HEK293 (cell line): Measurements from ENCODE around the gene CD300LF.

Experiments
- KLF16 ChIP-seq: fragments of 450-650 bp; formaldehyde crosslinking; IDR thresholded peaks from 2 replicates; pipeline ENCODE4 v1.5.1; 2017; ENCODE audit warnings: missing biosample characterization, missing genetic modification characterization
- MYNN ChIP-seq: fragments of 450-650 bp; formaldehyde crosslinking; IDR thresholded peaks from 2 replicates; pipeline ENCODE4 v1.5.1; 2016; ENCODE audit warnings: missing biosample characterization, missing genetic modification characterization, borderline replicate concordance
- TCF7L2 ChIP-seq: IDR thresholded peaks from 2 replicates; pipeline ENCODE4 v1.6.1; 2011; ENCODE audit warnings: low read depth, mild to moderate bottlenecking, inconsistent platforms, low read length, moderate library complexity, borderline replicate concordance
- YY2 ChIP-seq: fragments of 450-650 bp; formaldehyde crosslinking; IDR thresholded peaks from 2 replicates; pipeline ENCODE4 v1.5.1; 2016; ENCODE audit warnings: missing biosample characterization, missing genetic modification characterization
- ZNF138 ChIP-seq: fragments of 450-650 bp; formaldehyde crosslinking; IDR thresholded peaks from 2 replicates; pipeline ENCODE4 v1.5.1; 2016; ENCODE audit warnings: missing biosample characterization, missing genetic modification characterization, borderline replicate concordance
- ZNF404 ChIP-seq: fragments of 450-650 bp; formaldehyde crosslinking; IDR thresholded peaks from 2 replicates; pipeline ENCODE4 v1.5.1; 2017; ENCODE audit warnings: missing biosample characterization, missing genetic modification characterization
- ZNF707 ChIP-seq: fragments of 450-650 bp; formaldehyde crosslinking; IDR thresholded peaks from 2 replicates; pipeline ENCODE4 v1.5.1; 2016; ENCODE audit warnings: missing biosample characterization, missing genetic modification characterization
- TF ChIP-seq, protein P1 (sequence below): fragments of 450-650 bp; formaldehyde crosslinking; IDR thresholded peaks from 2 replicates; pipeline ENCODE4 v1.5.1; 2016; ENCODE audit warnings: missing biosample characterization, missing genetic modification characterization
- TF ChIP-seq, protein P2 (sequence below): fragments of 450-650 bp; formaldehyde crosslinking; IDR thresholded peaks from 2 replicates; pipeline ENCODE4 v1.5.1; 2016; ENCODE audit warnings: missing biosample characterization, missing genetic modification characterization
- TF ChIP-seq, protein P3 (sequence below): fragments of 450-650 bp; formaldehyde crosslinking; IDR thresholded peaks from 2 replicates; pipeline ENCODE4 v1.5.1; 2016; ENCODE audit warnings: missing biosample characterization, missing genetic modification characterization
- TF ChIP-seq, protein P4 (sequence below): fragments of 450-650 bp; formaldehyde crosslinking; IDR thresholded peaks from 2 replicates; pipeline ENCODE4 v1.5.1; 2016; ENCODE audit warnings: missing biosample characterization, missing genetic modification characterization
- TF ChIP-seq, protein P5 (sequence below): fragments of 450-650 bp; formaldehyde crosslinking; IDR thresholded peaks from 2 replicates; pipeline ENCODE4 v1.5.1; 2016; ENCODE audit warnings: missing biosample characterization, missing genetic modification characterization

DNA sequence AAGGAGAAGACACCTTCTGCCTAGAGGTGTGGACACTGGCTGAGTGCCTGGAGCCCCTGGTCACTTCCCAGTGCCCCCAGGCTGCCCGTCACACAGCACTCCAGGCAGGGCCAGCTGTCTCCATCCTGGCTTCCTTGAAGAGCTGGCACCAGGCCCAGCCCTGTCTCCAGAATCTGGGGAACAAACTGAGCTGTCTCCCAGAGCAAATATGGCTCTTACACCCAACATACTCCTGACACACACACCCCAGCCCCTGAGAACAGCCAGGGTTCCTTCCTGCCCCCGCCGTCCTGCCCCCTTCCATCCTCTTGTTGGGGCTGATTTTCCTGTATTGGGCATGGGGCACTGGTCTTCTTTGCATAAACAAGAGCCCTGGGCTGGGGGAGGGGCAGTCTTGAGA, 44.8 kb upstream of the CD300LF start:
- TF ChIP-seq ZNF404 (tag by site-specific recombination) (no peak), MYNN (tag by site-specific recombination) (no peak), YY2 (no peak), ZNF707 (tag by site-specific recombination) (no peak), ZNF138 (tag by site-specific recombination) (no peak), TCF7L2 (no peak), KLF16 (tag by site-specific recombination) (no peak)
- TF ChIP-seq, protein P1, sequence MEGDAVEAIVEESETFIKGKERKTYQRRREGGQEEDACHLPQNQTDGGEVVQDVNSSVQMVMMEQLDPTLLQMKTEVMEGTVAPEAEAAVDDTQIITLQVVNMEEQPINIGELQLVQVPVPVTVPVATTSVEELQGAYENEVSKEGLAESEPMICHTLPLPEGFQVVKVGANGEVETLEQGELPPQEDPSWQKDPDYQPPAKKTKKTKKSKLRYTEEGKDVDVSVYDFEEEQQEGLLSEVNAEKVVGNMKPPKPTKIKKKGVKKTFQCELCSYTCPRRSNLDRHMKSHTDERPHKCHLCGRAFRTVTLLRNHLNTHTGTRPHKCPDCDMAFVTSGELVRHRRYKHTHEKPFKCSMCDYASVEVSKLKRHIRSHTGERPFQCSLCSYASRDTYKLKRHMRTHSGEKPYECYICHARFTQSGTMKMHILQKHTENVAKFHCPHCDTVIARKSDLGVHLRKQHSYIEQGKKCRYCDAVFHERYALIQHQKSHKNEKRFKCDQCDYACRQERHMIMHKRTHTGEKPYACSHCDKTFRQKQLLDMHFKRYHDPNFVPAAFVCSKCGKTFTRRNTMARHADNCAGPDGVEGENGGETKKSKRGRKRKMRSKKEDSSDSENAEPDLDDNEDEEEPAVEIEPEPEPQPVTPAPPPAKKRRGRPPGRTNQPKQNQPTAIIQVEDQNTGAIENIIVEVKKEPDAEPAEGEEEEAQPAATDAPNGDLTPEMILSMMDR (tag by site-specific recombination), result no peak
- TF ChIP-seq, protein P2, sequence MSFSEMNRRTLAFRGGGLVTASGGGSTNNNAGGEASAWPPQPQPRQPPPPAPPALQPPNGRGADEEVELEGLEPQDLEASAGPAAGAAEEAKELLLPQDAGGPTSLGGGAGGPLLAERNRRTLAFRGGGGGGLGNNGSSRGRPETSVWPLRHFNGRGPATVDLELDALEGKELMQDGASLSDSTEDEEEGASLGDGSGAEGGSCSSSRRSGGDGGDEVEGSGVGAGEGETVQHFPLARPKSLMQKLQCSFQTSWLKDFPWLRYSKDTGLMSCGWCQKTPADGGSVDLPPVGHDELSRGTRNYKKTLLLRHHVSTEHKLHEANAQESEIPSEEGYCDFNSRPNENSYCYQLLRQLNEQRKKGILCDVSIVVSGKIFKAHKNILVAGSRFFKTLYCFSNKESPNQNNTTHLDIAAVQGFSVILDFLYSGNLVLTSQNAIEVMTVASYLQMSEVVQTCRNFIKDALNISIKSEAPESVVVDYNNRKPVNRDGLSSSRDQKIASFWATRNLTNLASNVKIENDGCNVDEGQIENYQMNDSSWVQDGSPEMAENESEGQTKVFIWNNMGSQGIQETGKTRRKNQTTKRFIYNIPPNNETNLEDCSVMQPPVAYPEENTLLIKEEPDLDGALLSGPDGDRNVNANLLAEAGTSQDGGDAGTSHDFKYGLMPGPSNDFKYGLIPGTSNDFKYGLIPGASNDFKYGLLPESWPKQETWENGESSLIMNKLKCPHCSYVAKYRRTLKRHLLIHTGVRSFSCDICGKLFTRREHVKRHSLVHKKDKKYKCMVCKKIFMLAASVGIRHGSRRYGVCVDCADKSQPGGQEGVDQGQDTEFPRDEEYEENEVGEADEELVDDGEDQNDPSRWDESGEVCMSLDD, result no peak
- TF ChIP-seq, protein P3, sequence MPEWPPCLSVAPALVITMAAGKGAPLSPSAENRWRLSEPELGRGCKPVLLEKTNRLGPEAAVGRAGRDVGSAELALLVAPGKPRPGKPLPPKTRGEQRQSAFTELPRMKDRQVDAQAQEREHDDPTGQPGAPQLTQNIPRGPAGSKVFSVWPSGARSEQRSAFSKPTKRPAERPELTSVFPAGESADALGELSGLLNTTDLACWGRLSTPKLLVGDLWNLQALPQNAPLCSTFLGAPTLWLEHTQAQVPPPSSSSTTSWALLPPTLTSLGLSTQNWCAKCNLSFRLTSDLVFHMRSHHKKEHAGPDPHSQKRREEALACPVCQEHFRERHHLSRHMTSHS (tag by site-specific recombination), result no peak
- TF ChIP-seq, protein P4, sequence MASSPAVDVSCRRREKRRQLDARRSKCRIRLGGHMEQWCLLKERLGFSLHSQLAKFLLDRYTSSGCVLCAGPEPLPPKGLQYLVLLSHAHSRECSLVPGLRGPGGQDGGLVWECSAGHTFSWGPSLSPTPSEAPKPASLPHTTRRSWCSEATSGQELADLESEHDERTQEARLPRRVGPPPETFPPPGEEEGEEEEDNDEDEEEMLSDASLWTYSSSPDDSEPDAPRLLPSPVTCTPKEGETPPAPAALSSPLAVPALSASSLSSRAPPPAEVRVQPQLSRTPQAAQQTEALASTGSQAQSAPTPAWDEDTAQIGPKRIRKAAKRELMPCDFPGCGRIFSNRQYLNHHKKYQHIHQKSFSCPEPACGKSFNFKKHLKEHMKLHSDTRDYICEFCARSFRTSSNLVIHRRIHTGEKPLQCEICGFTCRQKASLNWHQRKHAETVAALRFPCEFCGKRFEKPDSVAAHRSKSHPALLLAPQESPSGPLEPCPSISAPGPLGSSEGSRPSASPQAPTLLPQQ (tag by site-specific recombination), result no peak
- TF ChIP-seq, protein P5, sequence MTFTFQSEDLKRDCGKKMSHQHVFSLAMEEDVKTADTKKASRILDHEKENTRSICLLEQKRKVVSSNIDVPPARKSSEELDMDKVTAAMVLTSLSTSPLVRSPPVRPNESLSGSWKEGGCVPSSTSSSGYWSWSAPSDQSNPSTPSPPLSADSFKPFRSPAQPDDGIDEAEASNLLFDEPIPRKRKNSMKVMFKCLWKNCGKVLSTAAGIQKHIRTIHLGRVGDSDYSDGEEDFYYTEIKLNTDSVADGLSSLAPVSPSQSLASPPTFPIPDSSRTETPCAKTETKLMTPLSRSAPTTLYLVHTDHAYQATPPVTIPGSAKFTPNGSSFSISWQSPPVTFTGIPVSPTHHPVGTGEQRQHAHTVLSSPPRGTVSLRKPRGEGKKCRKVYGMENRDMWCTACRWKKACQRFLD (tag by site-specific recombination), result no peak
